ENCODE results near the gene NR4A3.
"Not testable (repeated sequence)": the region's sequence is repeated elsewhere in the genome, so short reads cannot be mapped to it uniquely, and the experiment has no call there.

NR4A3 gene

GRCh38 chr9:99835142-99835541 lies 13.5 kb downstream of the NR4A3 start:
- DNase-seq = no peak

DNA sequence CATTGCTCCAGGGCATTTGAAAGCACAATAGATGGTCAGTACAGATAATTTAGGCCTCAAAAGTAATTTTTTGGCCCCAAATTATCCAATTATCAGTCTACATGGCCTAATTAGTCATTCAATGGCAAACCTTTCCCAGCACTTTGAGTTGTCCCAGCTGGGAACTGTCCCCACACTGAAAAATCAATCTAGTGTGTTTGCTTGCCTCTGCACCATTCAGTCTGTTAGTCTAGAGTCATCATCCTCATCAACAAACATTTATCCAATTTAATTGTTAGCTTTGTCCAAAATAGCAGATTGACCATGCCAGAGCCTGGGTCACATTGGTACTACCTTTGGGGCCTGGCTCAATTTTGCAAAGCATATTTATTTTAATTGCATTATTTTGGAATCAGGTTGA lies 13.9 kb downstream of the NR4A3 start:
- no peak for DNase-seq

DNA sequence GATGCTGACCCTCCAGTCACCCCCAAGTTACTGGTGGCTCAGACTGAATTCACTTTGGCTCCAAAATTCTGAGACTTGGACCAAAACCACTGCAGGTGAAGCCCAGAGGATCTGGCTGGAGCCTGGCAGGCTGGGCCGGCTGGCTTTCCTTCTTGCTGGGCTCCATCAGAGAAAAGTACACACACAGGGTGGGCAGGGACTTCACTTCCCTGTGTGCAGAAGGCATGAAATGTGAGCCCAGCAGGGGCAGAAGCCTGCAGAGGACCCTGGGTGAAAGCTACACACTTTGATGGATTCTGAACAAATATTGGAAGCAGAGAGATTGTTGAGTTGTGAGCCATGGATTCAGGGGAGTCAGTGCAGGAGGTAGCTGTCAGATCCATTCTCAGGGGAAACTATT lies 18.4 kb downstream of the NR4A3 start:
- no peak for DNase-seq

DNA sequence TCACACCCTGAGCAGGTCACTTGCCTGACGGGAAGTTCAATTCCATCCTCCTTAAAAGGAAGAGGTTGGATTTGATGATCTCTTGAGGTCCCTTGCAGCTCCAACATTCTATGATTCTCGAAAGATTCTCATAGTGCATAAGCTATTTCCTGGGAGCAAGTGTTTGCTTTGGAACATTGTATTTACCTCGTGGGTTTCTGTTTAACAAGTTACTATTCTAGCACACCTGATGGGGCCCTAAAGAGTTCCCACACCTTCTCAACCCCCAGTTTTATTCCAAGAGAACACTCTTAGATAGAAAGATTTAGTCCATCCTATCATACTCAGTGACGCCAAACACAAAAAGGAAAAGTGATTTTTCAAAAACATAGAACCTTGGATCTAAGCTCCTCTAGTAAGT lies 23.4 kb downstream of the NR4A3 start:
- no peak for DNase-seq

- no peak for DNase-seq
Measured at GRCh38 chr9:99848447-99848846, 26.8 kb downstream of the NR4A3 start.

- DNase-seq = no peak
Measured at GRCh38 chr9:99850736-99851499, 29.2 kb downstream of the NR4A3 start.

DNA sequence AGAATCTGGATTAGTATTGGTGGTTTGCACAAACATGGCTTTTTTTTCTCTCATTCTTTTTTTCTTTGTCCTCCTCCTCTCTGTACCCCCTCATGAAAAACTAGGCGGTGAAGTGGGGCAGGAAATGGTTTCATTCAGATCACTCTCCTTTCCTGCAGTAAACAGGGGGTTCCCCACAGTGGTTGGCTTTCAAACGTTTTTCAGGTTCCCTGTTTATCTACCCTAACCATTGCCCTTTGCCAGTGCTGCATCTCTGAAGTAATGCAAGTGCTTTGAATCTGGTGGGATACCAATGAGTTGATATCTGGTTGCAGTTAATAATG lies 29.8 kb downstream of the NR4A3 start:
- DNase-seq = no peak

GRCh38 chr9:99852617-99853016 lies 30.9 kb downstream of the NR4A3 start:
- DNase-seq = no peak

DNA sequence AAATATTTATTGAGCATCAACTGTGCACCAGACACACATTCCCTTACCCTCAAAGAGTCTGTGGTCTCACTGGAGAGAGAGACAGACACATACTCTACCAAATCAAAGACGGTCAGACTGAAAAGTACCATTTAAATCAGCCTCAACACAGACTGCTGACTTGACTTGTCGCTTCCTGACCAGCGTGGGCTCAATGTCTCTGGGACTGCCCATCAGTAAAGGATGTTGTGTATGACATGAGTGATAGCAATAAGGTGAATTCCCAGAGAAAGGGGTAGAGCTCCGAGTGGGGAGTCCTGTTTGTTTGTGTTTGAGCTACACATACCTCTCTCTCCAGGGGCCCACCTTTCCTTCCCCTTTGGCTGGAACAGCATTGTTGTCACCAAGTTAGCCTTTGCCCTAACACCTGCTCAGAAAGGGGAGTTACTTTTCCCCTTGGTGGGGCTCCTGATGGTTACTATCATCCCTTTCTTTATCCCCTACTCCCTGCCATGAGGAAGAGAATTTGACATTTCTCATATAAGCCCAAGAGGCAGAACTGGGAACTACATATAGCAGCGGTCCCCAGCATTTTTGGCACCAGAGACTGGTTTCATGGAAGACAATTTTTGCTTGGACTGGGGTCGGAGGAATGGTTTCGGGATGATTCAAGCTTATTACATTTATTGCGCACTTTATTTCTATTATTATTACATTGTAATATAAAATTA lies 33.9 kb downstream of the NR4A3 start:
- DNase-seq = no peak

- not testable (repeated sequence) for DNase-seq
Measured at GRCh38 chr9:99857576-99857975, 35.9 kb downstream of the NR4A3 start.

- DNase-seq = no peak
Measured at GRCh38 chr9:99858087-99858486, 36.4 kb downstream of the NR4A3 start.

DNA sequence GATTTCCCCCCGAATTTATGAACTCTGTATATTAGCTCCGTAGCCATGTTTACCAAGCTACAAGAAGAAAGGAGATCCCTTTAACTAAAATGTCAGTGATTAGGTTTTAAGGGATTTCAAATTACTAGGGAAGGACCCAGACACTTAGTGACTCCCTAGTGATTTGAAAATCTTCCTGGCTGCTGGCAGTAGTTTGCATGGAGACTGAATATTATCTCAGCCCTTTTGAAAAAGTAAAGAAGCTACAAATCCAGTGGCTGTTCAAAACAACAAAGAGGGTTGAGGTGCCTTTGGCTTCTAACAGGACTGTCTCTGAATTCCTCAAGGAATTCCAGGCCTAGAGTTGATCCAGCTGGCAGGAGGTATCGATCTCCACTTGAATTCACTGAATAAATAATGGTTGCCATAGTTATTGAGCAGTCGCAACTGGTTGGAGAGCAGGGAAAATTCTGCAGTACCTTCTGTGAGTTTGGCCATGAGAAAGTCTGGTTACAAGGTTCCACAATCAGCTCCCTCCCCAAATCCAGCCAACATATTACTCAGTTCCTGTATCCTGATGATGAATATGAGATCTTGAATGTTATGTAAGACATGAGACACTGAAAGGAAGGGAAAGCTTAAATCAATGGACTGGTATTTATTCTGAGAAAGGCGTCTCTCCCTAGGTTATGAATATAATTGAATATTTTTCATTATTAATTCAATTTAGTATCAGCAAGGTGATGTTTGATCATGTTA lies 37.7 kb downstream of the NR4A3 start:
- no peak for DNase-seq

DNA sequence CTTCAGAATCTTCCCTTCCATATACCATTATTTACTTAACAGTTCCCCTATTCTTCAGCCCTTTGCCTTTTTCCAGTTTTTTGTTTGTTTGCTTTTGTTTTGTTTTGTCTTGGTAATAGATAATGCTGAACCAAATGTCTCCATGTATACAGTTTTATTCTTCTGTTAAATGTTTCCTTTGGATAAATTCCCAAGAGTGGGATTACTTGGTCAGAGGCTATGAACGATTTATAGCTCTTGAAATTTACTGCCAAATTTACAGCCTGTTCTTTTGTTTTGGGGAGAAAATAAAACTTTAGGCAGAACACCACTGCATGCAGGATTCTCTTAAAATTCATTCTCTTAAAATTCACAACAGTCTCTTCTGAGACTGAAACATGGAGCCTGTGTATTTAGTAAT lies 38.6 kb downstream of the NR4A3 start:
- no peak for DNase-seq

DNA sequence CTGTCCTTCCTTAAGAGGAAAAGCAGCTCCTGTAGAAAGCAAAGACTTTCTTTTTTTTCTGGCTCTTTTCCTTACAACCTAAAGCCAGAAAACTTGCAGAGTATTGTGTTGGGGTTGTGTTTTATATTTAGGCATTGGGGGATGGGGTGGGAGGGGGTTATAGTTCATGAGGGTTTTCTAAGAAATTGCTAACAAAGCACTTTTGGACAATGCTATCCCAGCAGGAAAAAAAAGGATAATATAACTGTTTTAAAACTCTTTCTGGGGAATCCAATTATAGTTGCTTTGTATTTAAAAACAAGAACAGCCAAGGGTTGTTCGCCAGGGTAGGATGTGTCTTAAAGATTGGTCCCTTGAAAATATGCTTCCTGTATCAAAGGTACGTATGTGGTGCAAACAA lies 42.3 kb downstream of the NR4A3 start:
- no peak for DNase-seq

DNA sequence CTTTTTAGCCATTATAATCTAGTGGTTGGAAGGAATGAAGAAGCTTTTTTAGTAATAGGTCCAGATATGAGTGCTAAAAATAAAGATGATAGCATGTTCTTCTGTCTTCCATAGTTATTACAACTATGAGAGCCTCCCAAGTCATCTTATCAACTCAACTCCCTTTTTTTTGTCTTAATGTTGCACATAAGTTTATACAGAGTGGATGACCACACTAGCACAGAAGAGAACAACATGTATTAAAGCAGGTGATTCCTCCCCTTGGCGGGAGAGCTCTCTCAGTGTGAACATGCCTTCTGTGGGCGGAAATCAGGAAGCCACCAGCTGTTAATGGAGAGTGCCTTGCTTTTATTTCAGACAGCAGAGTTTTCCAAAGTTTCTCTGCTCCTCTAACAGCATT lies 44.7 kb downstream of the NR4A3 start:
- DNase-seq = no peak

- no peak for DNase-seq
Measured at GRCh38 chr9:99867536-99867935, 45.9 kb downstream of the NR4A3 start.

DNA sequence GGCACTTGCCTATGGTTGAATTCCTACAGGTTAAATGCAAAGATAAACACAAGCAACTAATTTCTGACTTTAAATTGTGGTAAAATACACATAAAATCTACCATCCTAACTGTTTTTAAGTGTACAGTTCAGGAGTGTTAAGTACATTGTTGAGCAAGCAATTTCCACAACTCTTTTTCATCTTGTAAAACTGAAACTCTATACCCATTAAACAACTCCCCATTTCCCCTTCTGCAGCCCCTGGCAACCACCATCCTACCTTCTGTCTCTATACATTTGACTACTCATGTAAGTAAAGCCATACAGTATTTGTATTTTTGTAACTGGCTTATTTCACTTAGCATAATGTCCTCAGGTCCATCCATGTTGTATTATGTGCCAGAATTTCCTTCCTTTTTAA lies 46.3 kb downstream of the NR4A3 start:
- DNase-seq = no peak

DNA sequence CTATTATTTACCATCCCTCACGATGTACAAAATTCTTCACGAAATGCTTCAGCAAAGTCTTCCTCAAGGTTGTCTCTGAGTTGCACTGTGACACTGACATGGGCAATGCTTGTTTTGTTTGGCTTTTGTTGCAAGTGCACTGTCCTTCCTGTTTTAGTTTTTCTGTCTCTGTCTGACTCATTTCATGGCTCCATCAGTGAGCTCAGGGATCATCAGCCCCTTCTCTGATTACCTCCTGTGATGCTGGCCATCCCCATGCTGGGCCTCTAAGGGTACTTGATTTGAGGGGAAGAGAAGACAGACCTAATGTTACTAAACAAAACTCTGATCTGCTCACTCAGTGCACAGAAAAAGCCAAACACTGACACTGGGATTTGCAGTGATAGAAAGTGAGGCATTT lies 47.2 kb downstream of the NR4A3 start:
- no peak for DNase-seq

- peak; percentile 72 for DNase-seq
Measured at GRCh38 chr9:99870126-99870525, 48.4 kb downstream of the NR4A3 start.

GRCh38 chr9:99873531-99873930 lies 51.8 kb downstream of the NR4A3 start:
- no peak for DNase-seq

DNA sequence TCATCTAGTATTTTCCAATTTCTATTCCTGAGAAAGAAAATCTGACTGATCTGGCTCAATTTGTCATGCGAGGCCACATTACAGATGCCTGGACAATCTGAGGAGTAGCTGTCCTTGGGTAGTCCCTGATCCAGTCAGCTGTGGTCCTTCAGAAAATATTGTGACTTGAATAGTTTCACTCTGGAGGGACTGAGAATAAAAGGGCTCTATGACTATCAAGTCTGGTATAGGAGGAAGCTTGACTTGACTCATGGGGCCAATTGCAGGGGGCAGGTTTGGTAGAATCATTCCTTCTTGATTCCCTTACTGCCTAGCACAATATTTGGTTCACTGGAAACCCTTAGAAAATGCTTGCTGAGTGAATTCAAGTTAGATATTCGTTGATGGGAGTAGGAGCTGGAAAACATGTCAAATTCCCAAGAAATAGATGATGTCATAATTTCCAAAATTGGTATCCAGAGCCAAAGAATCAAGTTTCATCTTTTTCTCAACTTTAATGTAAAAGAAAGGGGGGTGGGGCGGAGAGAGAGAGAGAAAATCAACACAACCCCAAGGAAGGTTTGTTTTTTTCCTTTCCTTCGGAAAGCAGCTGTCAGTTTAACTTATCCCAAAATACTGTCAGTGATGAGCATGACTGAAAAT lies 52.4 kb downstream of the NR4A3 start:
- DNase-seq = no peak

DNA sequence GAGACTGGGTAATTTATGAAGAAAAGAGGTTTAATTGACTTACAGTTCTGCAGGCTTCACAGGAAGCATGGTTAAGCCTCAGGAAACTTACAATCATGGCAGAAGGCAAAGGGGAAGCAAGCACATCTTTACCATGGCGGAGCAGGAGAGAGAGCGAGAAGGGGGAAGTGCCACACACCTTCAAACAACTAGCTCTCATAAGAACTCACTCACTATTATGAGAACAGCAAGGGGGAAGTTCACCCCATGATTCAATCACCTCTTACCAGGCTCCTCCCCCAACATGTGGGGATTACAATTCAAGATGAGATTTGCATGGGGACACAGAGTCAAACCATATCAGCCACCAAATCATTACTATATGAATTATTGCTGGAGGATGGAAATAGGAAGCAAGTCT lies 54.5 kb downstream of the NR4A3 start:
- DNase-seq = no peak

GRCh38 chr9:99878651-99879050 lies 57.0 kb downstream of the NR4A3 start:
- no peak for DNase-seq

DNA sequence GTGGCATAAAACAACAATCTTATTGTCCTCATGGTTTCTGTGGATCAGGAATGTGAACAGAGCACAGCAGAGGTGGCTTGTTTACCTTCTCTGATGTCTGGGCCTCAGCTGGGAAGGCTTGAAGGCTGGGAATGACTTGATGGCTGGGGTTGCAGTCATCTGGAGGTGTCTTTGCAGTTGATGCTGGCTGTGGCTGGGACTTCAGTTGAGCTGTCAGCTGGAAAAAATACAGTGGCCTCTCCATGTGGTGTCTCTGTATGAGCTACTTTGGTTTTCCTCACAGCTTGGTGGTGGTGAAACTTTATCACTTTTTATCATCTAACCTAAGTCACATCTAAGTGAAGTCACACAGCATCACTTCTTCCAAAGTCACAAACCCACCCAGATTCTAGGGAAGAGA lies 60.1 kb downstream of the NR4A3 start:
- DNase-seq = no peak
